ENCODE results near the gene CCDC106. TPM values are rescaled to one million over a fixed set of nuclear protein-coding genes. Genes with fewer than 3 reads are reported as not detected.

The CCDC106 gene
- total RNA-seq, 1 experiment from 2014 or later: 47.8 TPM

DNA sequence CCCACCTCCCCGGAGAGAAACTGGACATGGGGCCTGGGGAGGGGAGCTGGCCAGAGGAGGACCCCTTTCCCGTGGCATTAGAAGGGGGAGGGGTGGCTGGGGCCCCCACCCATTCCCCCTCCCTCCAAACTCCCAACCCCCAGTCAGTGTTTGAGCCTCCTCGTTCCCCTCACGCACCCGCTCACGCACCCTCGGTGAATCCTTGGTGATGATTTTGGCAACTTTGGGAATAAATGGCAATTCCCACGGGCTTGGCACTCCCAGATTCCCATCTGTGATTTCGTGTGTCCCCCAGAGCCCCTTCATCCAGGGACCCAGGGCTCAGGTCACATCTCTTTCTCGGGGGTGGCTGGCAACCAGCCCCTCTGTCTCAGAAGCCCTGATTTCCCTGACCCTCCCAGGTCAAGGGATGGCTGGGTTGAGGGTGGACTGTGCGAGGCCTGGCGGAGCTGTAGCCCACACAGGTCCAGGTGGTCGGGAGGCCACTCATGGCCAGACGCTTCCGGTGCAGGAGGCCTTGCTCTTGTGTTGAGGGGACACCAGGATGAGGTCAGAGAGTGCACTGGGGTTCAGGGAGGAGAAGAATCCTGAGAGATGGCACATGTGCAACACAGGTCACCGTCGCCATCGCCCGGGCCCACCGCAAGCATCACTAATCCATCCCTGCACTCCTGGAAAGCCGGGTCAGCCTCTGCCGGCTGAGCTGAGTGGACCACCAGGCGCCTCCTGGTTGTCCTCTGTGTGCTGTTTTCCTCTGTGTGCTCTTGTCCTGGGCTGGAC is 47.7 kb downstream of the CCDC106 start:
- H3K36me3 ChIP-seq (ENCODE audit: control insufficient read depth, insufficient read depth, low read length): peaks cover 5% of the 10 kb centered on the region
- H3K4me1 ChIP-seq (ENCODE audit: control insufficient read depth, insufficient read depth, low read length): no peaks in the 10 kb centered on the region
- no peaks in the 10 kb centered on the region for H3K27me3 ChIP-seq (ENCODE audit: control insufficient read depth, insufficient read depth, low read length)
- BruUV-seq (replicated peaks): no TSS peak
- DNase-seq (ENCODE audit: low read depth, low spot score) (no peak), ATAC-seq (no peak)
- H3K4me3 ChIP-seq (ENCODE audit: low read depth in 2 of 2, low read length in 2 of 2): no peak overlapping the region
- CTCF ChIA-PET: no interaction called here
- POLR2A ChIA-PET: no interaction called here
- in situ Hi-C loops (cut with HindIII; ENCODE audit: low pct_unique_long_range_greater_than_20kb, low sequenced_read_pairs) (no loop called here), intact Hi-C loops (cut with micrococcal nuclease; ENCODE audit: unreplicated experiment) (no loop called here)
- TF ChIP-seq CTCF (IDR thresholded peaks at IDR 0.05) (no peak), POLR2AphosphoS5 (IDR thresholded peaks at IDR 0.05; ENCODE audit: low read depth, low read length) (no peak), SIN3A (IDR thresholded peaks at IDR 0.05; ENCODE audit: borderline replicate concordance, insufficient read depth, low read depth, low read length) (no peak), TCF7L2 (IDR thresholded peaks at IDR 0.05; ENCODE audit: low read depth, low read length) (no peak)
- TF ChIP-seq, protein P1, sequence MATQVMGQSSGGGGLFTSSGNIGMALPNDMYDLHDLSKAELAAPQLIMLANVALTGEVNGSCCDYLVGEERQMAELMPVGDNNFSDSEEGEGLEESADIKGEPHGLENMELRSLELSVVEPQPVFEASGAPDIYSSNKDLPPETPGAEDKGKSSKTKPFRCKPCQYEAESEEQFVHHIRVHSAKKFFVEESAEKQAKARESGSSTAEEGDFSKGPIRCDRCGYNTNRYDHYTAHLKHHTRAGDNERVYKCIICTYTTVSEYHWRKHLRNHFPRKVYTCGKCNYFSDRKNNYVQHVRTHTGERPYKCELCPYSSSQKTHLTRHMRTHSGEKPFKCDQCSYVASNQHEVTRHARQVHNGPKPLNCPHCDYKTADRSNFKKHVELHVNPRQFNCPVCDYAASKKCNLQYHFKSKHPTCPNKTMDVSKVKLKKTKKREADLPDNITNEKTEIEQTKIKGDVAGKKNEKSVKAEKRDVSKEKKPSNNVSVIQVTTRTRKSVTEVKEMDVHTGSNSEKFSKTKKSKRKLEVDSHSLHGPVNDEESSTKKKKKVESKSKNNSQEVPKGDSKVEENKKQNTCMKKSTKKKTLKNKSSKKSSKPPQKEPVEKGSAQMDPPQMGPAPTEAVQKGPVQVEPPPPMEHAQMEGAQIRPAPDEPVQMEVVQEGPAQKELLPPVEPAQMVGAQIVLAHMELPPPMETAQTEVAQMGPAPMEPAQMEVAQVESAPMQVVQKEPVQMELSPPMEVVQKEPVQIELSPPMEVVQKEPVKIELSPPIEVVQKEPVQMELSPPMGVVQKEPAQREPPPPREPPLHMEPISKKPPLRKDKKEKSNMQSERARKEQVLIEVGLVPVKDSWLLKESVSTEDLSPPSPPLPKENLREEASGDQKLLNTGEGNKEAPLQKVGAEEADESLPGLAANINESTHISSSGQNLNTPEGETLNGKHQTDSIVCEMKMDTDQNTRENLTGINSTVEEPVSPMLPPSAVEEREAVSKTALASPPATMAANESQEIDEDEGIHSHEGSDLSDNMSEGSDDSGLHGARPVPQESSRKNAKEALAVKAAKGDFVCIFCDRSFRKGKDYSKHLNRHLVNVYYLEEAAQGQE (IDR thresholded peaks at IDR 0.05; ENCODE audit: insufficient read depth in 1 of 2, low read depth in 2 of 2, low read length in 1 of 2): no peak
- no peak overlapping the region for H3K27ac ChIP-seq (ENCODE audit: low read length)
- H3K9me3 ChIP-seq (ENCODE audit: control insufficient read depth, insufficient read depth, low read depth, low read length): no peaks in the 10 kb centered on the region

- no TSS peak for BruUV-seq (replicated peaks)
- in situ Hi-C loops (cut with HindIII; ENCODE audit: low pct_unique_long_range_greater_than_20kb, low sequenced_read_pairs): no loop called here
- POLR2A ChIA-PET: no interaction called here
These were observed 48.5 kb downstream of the CCDC106 start for GRCh38 chr19:55696301-55697068.

More at GRCh38 chr19:55696301-55697068, 48.5 kb downstream of the CCDC106 start:
- no peaks in the 10 kb centered on the region for H3K27me3 ChIP-seq (ENCODE audit: control insufficient read depth, insufficient read depth, low read length)
- H3K4me1 ChIP-seq (ENCODE audit: control insufficient read depth, insufficient read depth, low read length): no peaks in the 10 kb centered on the region
- no peak overlapping the region for H3K4me3 ChIP-seq (ENCODE audit: low read depth in 2 of 2, low read length in 2 of 2)
- ATAC-seq (no peak), DNase-seq (ENCODE audit: low read depth, low spot score) (no peak)
- H3K27ac ChIP-seq (ENCODE audit: low read length): no peak overlapping the region
- H3K36me3 ChIP-seq (ENCODE audit: control insufficient read depth, insufficient read depth, low read length): peaks cover 5% of the 10 kb centered on the region
- no peaks in the 10 kb centered on the region for H3K9me3 ChIP-seq (ENCODE audit: control insufficient read depth, insufficient read depth, low read depth, low read length)
- intact Hi-C loops (cut with micrococcal nuclease; ENCODE audit: unreplicated experiment): no loop called here
- TF ChIP-seq CTCF (IDR thresholded peaks at IDR 0.05) (no peak), TCF7L2 (IDR thresholded peaks at IDR 0.05; ENCODE audit: low read depth, low read length) (no peak), POLR2AphosphoS5 (IDR thresholded peaks at IDR 0.05; ENCODE audit: low read depth, low read length) (no peak), SIN3A (IDR thresholded peaks at IDR 0.05; ENCODE audit: borderline replicate concordance, insufficient read depth, low read depth, low read length) (no peak)
- TF ChIP-seq, protein P1 (IDR thresholded peaks at IDR 0.05; ENCODE audit: insufficient read depth in 1 of 2, low read depth in 2 of 2, low read length in 1 of 2): no peak
- CTCF ChIA-PET: no interaction called here
